RWPE2 (cell line): ENCODE results near the gene RPP25L.

Source experiments
- ATAC-seq: fragments of 200-7000 bp; cut with Tn5 transposase; 3 replicates; pipeline ENCODE4 v1.9.1; 2021; ENCODE audit warnings: low read depth
- DNase-seq: peaks from one replicate; pipeline ENCODE4 v3.0.0-alpha.2; 2020; ENCODE audit warnings: low spot score
- H3K27ac ChIP-seq: fragments of 450-650 bp; 2 replicates; pipeline ENCODE4 v1.5.1; 2017; ENCODE audit warnings: mild to moderate bottlenecking; ENCODE audit not compliant: poor library complexity, severe bottlenecking
- H3K27me3 ChIP-seq: fragments of 250-450 bp; sonication (Bioruptor Pico); 2 replicates; pipeline ENCODE4 v1.5.1; 2021; ENCODE audit warnings: mild to moderate bottlenecking, moderate library complexity; ENCODE audit not compliant: insufficient read depth, poor library complexity, severe bottlenecking
- H3K36me3 ChIP-seq: fragments of 250-450 bp; sonication (Bioruptor Pico); 2 replicates; pipeline ENCODE4 v1.5.1; 2020; ENCODE audit warnings: low read depth, mild to moderate bottlenecking, moderate library complexity
- H3K4me1 ChIP-seq: fragments of 250-450 bp; sonication (Bioruptor Pico); 2 replicates; pipeline ENCODE4 v1.5.1; 2021; ENCODE audit warnings: mild to moderate bottlenecking, moderate library complexity; ENCODE audit not compliant: insufficient read depth, poor library complexity, severe bottlenecking
- H3K4me3 ChIP-seq: fragments of 250-450 bp; sonication (Bioruptor Pico); 2 replicates; pipeline ENCODE4 v1.5.1; 2021; ENCODE audit warnings: mild to moderate bottlenecking, moderate library complexity; ENCODE audit not compliant: severe bottlenecking
- H3K9me3 ChIP-seq: fragments of 250-450 bp; sonication (Bioruptor Pico); 2 replicates; pipeline ENCODE4 v1.5.1; 2021; ENCODE audit warnings: mild to moderate bottlenecking, moderate library complexity; ENCODE audit not compliant: severe bottlenecking
- CTCF ChIP-seq: fragments of 450-650 bp; IDR thresholded peaks from one replicate; pipeline ENCODE4 v1.5.1; 2017; ENCODE audit warnings: mild to moderate bottlenecking, moderate library complexity; ENCODE audit not compliant: poor library complexity, severe bottlenecking

Gene RPP25L

GRCh38 chr9:34591248-34591916 is 20.5 kb downstream of the RPP25L start:
- peak; percentile 86 for TF ChIP-seq CTCF
- no peak overlapping the region for H3K4me3 ChIP-seq
- no peaks in the 10 kb centered on the region for H3K4me1 ChIP-seq
- peaks cover 58% of the 10 kb centered on the region for H3K27me3 ChIP-seq
- ATAC-seq (peak; percentile 84), DNase-seq (peak; percentile 73)
- H3K36me3 ChIP-seq = no peaks in the 10 kb centered on the region
- no peak overlapping the region for H3K27ac ChIP-seq
- H3K9me3 ChIP-seq = no peaks in the 10 kb centered on the region

- DNase-seq (no peak), ATAC-seq (no peak)
- Histone ChIP-seq H3K27ac (no peak overlapping the region), H3K9me3 (no peaks in the 10 kb centered on the region), H3K4me3 (peak overlapping the region; percentile 36), H3K4me1 (no peaks in the 10 kb centered on the region), H3K27me3 (peaks cover 64% of the 10 kb centered on the region), H3K36me3 (no peaks in the 10 kb centered on the region)
- no peak for TF ChIP-seq CTCF
Observed at GRCh38 chr9:34590381-34591247, 21.3 kb downstream of the RPP25L start.

GRCh38 chr9:34589636-34590380 is 22.1 kb downstream of the RPP25L start, which contains the start of gene CNTFR:
TSS of gene CNTFR (minus strand) at chr9:34589724. CDS start at chr9:34568981, 20,743 bp downstream.
- Histone ChIP-seq H3K9me3 (no peaks in the 10 kb centered on the region), H3K27me3 (peaks cover 68% of the 10 kb centered on the region), H3K4me1 (no peaks in the 10 kb centered on the region), H3K27ac (no peak within 1 kb of the TSS), H3K4me3 (peak within 1 kb of the TSS; percentile 36), H3K36me3 (no peaks in the 10 kb centered on the region)
- TF ChIP-seq CTCF = no peak
- DNase-seq (no peak), ATAC-seq (peak; percentile 11; the same call in 2 of the 3 replicates)

- no peak for TF ChIP-seq CTCF
- Histone ChIP-seq H3K4me3 (peak overlapping the region; percentile 36), H3K4me1 (no peaks in the 10 kb centered on the region), H3K9me3 (no peaks in the 10 kb centered on the region), H3K27me3 (peaks cover 72% of the 10 kb centered on the region), H3K36me3 (no peaks in the 10 kb centered on the region), H3K27ac (no peak overlapping the region)
- DNase-seq (no peak), ATAC-seq (no peak)
Observed at GRCh38 chr9:34588671-34589635, 22.9 kb downstream of the RPP25L start.
